ENCODE measurements around the gene ARHGAP8.
"Not testable (repeated sequence)": the region's sequence is repeated elsewhere in the genome, so short reads cannot be mapped to it uniquely, and the experiment has no call there.

ARHGAP8 gene

DNA sequence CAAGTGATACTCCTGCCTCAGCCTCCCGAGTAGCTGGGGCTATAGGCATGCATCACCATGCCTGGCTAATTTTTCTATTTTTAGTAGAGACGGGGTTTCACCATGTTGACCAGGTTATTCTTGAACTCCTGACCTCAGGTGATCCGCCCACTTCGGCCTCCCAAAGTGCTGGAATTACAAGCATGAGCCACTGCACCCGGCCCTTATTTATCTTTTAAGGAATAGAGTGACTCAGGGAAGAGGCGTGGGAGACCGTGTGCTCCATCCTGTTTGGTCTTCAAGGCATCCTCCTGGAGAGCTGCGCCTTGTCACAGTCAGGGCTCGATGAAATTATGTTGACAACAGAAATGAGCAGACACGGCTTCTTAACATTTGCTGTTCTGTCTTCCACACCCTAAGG lies 12.7 kb upstream of the ARHGAP8 start:
- DNase-seq (ENCODE audit: low spot score), result not testable (repeated sequence)

- DNase-seq (ENCODE audit: low spot score), result no peak
Observed at GRCh38 chr22:44740307-44740706, 12.1 kb upstream of the ARHGAP8 start.

DNA sequence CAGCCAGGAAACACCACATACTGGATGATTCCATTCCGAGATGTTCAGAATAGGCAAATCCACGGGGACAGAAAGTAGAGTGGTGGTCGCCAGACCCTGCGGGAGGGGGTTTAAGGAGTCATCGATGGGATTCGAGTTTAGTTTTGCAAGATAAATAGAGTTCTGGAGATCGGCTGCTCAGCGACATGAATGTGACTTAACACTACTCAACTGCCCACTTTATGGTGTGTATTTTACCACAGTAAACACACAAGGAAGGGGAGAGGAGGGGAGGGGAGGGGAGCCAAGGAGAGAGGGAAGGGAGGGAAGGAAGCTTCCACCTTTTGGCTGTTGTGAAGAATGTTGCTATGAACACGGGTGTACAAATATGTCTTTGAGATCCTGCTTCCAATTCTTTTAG lies 10.4 kb upstream of the ARHGAP8 start:
- no peak for DNase-seq (ENCODE audit: low spot score)

DNA sequence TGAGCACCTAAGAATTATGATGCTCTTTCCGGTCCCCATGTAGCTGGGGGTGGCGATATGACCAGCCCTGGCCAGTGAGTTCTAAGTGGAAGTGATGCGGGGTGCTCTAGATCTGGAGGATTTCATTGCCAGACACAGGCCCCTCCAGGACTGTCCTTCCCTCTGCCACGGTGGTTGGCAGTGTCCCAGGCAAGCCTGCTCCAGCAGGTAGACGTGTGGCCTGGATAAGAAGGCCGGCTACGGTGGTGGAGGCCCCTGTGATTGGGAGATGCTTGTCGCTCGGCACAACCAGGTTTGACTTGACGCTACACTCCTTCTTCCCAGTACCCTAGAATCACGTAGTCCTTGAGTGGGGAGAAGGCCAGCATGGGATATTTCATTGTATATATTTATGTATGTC lies 9.1 kb upstream of the ARHGAP8 start:
- no peak for DNase-seq (ENCODE audit: low spot score)

GRCh38 chr22:44743804-44744211 lies 8.6 kb upstream of the ARHGAP8 start:
- DNase-seq (ENCODE audit: low spot score), result no peak

GRCh38 chr22:44745853-44746789 lies 6.3 kb upstream of the ARHGAP8 start:
- no peak for DNase-seq (ENCODE audit: low spot score)

GRCh38 chr22:44747784-44748127 lies 4.6 kb upstream of the ARHGAP8 start:
- DNase-seq (ENCODE audit: low spot score), result not testable (repeated sequence)

DNA sequence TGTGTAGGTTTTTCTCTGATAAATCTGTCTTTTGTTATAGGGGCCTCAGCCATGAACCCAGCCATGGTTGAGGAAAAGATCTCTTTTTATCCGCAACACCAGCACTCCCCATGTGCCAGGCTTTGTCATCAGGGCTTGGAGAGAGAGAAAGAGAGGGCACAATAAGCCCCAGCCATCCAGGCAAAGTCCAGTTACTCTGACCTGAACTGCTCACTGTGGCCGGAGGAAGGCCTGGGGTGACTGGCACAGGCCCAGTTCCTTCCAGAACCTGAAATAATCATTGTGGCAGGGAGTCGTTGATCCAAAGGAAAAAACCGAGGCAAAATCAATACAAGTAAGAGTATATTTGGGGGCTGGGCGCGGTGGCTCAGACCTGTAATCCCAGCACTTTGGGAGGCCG lies 3.9 kb upstream of the ARHGAP8 start:
- no peak for DNase-seq (ENCODE audit: low spot score)

- no peak for DNase-seq (ENCODE audit: low spot score)
Observed at GRCh38 chr22:44750481-44750880, 1.9 kb upstream of the ARHGAP8 start.

GRCh38 chr22:44753189-44754042 lies 1.0 kb downstream of the ARHGAP8 start:
- DNase-seq (ENCODE audit: low spot score), result no peak

- no peak for DNase-seq (ENCODE audit: low spot score)
Observed at GRCh38 chr22:44754998-44755397, 2.6 kb downstream of the ARHGAP8 start.

DNA sequence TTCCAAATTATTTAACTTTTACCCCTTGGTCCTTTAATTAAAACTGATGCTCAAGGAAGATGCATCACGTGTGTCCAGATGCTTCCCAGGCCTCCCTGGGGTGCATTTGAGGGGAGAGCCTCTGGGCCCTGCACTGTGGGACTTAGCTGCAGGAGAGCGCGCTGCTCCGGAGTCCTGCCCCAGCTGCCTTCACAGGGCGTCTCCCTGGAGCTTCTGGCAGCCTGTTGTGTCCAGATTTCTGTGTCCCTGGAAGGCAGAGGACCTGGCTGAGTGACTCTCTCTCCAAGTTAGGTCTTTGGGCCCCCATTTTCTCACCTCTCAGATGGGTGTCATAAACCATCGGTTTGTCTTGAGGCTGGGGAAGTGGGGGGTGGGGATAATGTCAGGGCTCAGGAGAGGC lies 3.0 kb downstream of the ARHGAP8 start:
- no peak for DNase-seq (ENCODE audit: low spot score)

- no peak for DNase-seq (ENCODE audit: low spot score)
Observed at GRCh38 chr22:44755956-44756361, 3.6 kb downstream of the ARHGAP8 start.

- DNase-seq (ENCODE audit: low spot score), result peak; percentile 52
Observed at GRCh38 chr22:44758344-44758973, 6.1 kb downstream of the ARHGAP8 start.

DNA sequence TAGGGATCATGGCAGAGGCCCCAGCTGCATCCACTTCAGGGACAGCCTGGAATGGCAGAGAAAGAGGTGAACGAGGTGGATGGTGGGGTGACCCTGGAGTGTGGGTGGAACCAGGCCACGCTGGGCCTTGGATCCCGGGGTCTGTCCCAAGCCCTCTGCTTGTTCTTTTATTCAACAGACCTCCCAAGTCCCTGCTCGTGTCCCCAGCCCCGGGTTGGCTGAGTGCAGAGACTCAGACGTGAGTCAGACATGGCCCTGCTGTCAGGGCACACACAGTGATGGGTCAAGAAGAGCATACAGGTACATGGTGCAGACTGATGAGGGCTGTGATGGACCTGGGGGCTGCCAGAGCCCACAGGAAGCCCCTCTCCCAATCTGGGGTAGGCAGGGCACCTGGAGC lies 6.6 kb downstream of the ARHGAP8 start:
- no peak for DNase-seq (ENCODE audit: low spot score)

GRCh38 chr22:44759430-44760310 lies 7.3 kb downstream of the ARHGAP8 start:
- no peak for DNase-seq (ENCODE audit: low spot score)

DNA sequence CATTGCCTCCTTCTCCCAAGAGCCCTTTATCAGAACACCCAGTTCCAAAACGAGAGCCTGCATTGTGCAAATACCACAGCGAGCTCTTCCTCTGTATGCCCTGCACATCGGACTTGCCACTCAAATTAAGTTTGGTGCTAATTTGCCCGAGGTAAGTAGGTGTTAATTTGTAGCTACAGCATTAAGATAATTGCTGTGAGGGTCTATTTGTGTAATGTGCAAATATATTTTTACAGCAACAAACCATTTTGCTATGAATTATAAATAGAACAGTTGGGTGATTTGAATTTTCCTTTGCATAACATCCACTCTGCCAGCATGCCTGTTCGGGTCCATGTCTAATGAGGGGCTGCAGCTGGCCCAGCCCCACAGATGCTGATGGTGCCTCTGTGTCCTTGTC lies 8.1 kb downstream of the ARHGAP8 start:
- DNase-seq (ENCODE audit: low spot score), result no peak

- DNase-seq (ENCODE audit: low spot score), result no peak
Observed at GRCh38 chr22:44761025-44761424, 8.7 kb downstream of the ARHGAP8 start.

- DNase-seq (ENCODE audit: low spot score), result no peak
Observed at GRCh38 chr22:44764373-44764772, 12.0 kb downstream of the ARHGAP8 start.

DNA sequence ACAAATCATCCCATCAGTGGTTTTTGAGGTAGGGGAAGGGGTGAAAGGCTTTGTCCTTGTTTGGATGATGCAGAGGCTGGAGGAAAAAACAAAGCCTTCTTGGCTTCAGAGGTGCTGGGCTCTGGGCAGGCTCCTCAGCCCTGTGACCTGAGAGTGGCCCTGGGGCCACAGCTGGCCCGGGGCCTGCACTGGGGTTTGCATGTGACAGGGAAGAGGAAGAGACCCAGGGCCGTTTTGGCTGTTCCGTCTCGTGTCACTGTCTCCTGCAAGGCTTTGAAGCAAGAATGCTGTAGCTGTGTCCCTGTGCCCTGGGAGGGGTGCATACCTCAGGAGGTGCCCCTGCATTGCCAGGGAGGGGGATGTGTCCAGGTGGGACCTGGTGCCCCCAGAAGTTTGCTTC lies 12.6 kb downstream of the ARHGAP8 start:
- DNase-seq (ENCODE audit: low spot score), result no peak

GRCh38 chr22:44765571-44766285 lies 13.4 kb downstream of the ARHGAP8 start:
- DNase-seq (ENCODE audit: low spot score), result no peak
